Activated CD4-positive, alpha-beta T cell treated with anti-CD3 and anti-CD28 coated beads for 1 hour (primary cell): ENCODE data around the gene COL15A1.

ENCODE experiments used
- DNase-seq: peaks from one replicate; pipeline ENCODE4 v3.0.0-alpha.2; 2020

Gene COL15A1

GRCh38 chr9:98950262-98950661, 6.6 kb downstream of the COL15A1 start:
- DNase-seq = no peak

DNA sequence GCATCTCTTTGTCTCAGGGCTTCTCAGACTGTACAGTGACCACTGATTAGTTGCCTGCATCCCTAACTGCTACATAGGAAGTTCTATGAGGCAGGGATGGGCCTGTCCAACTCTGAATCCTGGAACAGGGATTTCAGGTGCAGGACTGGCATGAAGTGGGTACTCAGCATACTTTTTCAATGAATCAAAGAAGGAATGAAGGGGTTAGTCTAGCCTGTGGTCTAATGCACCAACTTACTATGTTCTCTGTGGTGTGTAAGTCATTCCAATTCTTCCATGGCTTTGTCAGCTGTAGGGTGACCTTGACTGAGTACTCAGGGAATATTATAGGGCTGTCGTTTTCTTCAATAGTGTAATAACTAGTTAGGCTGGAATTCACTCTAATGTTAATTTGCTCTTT, 8.3 kb downstream of the COL15A1 start:
- no peak for DNase-seq

GRCh38 chr9:98953581-98954243, 10.0 kb downstream of the COL15A1 start:
- no peak for DNase-seq

GRCh38 chr9:98954244-98954610, 10.5 kb downstream of the COL15A1 start:
- DNase-seq = no peak

- no peak for DNase-seq
Observed at GRCh38 chr9:98955259-98955658, 11.6 kb downstream of the COL15A1 start.

DNA sequence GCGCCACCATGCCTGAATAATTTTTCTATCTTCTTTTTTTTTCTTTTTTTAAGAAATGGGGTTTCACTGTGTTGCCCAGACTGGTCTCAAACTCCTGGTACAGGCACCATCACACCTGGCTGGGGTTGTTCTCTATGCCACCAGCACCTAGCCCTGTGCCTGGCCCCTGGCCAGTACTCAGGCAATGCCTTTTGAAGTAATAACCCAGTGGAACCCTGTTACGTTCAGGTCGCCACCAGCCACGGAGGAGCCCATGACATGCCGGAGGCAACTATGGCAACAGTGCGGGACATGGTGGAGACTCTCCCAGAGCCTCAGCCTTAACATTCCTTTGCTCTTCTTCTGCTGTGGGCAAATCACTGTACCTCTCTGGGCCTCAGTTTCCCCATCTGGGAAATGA, 14.1 kb downstream of the COL15A1 start:
- no peak for DNase-seq

- DNase-seq = no peak
Observed at GRCh38 chr9:98958271-98958984, 14.7 kb downstream of the COL15A1 start.

DNA sequence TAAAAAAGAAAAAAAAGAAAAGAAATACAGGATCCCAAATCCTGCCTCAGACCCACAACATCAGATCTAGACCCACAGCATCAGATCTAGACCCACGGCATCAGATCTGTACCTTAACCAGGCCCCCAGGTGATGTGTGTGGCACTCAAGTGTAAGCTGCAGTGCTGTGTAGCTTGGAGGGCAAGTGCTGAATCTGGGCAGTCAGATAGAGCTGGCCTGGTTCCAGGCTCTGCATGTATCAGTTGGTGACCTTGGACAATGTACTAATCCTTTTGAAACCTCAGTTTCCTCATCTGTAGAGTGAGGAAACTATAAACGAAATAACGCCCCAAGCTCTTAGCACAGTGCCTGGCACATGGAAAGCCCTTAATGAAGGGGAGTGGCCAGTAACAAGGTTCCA, 16.7 kb downstream of the COL15A1 start:
- DNase-seq = no peak

GRCh38 chr9:98961513-98962180, 17.9 kb downstream of the COL15A1 start:
- no peak for DNase-seq

- no peak for DNase-seq
Observed at GRCh38 chr9:98962181-98962560, 18.5 kb downstream of the COL15A1 start.

GRCh38 chr9:98962861-98963260, 19.2 kb downstream of the COL15A1 start:
- no peak for DNase-seq

DNA sequence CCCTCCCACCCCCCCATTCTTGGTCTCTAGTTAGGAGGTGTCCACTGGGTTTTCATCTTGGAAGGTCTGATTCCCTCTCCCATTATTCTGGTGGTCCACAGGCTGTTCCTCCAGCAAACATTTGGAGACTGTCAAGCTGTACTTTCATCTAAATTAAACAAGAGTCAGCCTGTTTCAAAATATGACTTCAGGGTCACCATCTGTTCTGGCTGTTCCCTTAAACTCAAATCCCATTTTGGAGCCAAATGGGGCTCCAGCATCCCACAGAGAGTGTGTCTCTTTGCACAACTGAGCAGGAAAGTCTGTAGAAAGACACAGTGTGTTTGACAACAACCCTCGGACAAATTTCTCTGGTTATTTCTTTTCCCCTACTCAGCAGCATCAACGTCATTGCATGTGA, 20.5 kb downstream of the COL15A1 start:
- no peak for DNase-seq

GRCh38 chr9:98964911-98965336, 21.2 kb downstream of the COL15A1 start:
- no peak for DNase-seq

GRCh38 chr9:98966676-98967075, 23.0 kb downstream of the COL15A1 start:
- no peak for DNase-seq

- DNase-seq = no peak
Observed at GRCh38 chr9:98967257-98967656, 23.6 kb downstream of the COL15A1 start.

DNA sequence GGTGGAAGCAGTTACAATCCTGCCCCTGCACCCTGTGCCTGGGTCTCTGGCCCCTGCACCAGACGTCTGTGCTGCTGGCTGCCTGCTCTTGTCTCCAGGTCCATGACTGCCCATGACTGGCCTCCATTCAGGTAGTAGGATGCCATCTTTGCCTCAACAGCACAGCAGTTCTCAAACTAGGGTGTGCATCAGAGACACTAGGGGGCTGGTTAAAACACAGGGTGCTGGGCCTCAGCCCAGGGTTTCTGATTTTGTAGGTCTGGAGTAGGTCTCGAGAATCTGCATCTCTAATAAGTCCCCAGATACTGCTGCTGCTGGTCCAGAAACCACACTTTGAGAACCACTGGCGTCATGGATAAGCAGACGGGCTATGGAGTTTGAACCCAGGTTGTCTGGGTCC, 24.0 kb downstream of the COL15A1 start:
- no peak for DNase-seq

DNA sequence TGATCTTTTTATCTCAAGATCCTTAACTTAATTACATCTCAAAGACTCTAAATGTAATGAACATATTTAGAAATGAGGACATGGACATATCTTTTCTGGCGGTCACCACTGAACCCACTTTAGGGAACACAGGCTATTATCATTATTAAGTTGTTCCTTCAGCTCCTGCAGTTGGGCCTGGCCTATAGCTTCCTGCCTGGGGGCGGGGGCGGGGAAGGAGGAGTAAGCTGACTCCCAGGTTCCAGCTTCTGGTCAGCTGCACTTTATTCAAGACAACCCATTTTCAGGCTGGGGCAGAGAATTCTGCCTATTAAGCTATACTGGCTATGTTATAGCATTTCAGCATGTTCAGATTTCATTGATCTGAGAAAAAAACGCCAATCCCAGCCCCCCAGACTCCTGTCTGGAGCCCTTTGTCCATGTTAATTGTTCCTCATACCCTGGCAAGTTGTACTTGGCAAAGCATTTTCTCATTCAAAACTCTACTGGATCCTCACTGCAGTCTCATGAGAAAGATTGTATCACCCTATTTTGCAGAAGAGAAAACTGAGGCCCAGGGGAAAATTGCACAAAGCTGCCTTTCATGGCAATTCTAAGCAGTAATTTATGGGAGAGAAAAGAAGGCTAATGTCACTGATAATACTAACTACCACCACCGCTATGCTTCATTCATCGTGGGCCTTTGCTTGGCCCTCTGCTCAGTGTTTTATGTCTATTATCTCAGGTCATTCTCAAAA, 25.1 kb downstream of the COL15A1 start:
- no peak for DNase-seq

- DNase-seq = no peak
Observed at GRCh38 chr9:98970532-98971041, 26.9 kb downstream of the COL15A1 start.

- no peak for DNase-seq
Observed at GRCh38 chr9:98971168-98971914, 27.6 kb downstream of the COL15A1 start.

DNA sequence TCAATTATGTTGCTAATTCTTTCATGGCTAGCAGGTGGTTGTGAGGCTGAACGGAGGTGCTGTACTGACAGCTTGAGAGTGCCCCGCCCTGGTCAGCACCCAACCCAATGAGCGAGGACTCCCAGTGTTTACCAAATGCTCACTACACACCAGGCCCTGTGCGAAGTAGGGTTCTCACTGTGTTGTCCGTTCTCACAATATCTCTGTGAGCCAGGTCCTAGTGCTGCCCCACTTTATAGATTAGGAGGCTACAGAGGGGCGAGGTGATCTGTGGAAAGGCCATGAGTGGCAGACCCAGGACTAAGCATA, 28.2 kb downstream of the COL15A1 start:
- DNase-seq = no peak

GRCh38 chr9:98972716-98973115, 29.0 kb downstream of the COL15A1 start:
- DNase-seq = no peak

DNA sequence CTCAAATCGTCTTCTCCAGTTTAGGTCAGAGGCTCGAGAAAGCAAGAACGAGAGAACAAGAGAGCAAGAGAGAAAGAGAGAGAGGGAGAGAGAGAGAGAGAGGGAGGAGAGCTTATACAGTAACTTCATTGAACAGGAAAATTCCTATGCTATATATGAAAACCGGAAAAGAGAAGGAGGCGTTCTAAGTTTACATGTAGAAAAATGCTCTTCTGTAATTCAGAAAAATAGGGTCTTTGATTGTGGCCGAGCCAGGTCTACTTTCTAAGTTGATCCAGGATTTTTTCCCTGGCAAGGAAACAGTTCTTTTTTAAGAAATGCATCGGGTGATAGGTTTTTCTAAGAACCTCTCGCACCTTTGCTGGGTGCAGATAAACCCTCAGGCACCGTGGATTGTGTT, 29.5 kb downstream of the COL15A1 start:
- no peak for DNase-seq

DNA sequence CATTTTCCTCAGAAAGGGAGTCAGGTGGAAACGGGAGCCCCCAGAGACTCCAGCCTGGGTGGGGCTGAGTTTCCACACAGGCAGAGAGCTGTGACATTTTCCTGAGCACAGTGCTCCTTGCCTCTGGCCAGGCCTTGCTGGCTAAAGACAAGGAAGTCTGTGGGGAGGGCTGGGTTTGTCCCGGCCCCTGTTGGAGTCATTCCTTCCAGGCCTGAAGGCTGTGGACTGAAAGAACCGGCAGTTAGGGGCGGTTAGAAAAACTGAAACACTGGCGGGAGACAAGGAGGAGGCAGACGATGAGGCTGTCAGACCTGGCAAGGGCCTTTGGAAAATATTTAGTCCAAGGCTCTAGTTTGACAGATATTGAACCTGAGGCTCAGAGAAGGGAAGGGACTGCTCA, 29.9 kb downstream of the COL15A1 start:
- DNase-seq = no peak
